Stimulated activated CD8-positive, alpha-beta memory T cell treated with anti-CD3 and anti-CD28 coated beads, Interleukin-7, amount 100 ng/mL, for 24 hours (primary cell): Measurements from ENCODE around the gene ANKRD9.

ENCODE experiments used
- DNase-seq: peaks from one replicate; pipeline ENCODE4 v3.0.0-alpha.2; 2020; ENCODE audit warnings: low read depth

ANKRD9 gene

GRCh38 chr14:102471921-102472790 lies 37.4 kb downstream of the ANKRD9 start:
- DNase-seq: no peak

GRCh38 chr14:102469261-102469660 lies 40.3 kb downstream of the ANKRD9 start:
- DNase-seq: no peak

- DNase-seq: no peak
Measured at GRCh38 chr14:102464846-102465341, 44.7 kb downstream of the ANKRD9 start.

- DNase-seq: no peak
Measured at GRCh38 chr14:102464006-102464405, 45.6 kb downstream of the ANKRD9 start.

- DNase-seq: no peak
Measured at GRCh38 chr14:102462391-102462790, 47.2 kb downstream of the ANKRD9 start.

- no peak for DNase-seq
Measured at GRCh38 chr14:102461490-102462338, 47.9 kb downstream of the ANKRD9 start.

GRCh38 chr14:102457509-102457908 lies 52.1 kb downstream of the ANKRD9 start:
- no peak for DNase-seq

- DNase-seq: no peak
Measured at GRCh38 chr14:102454711-102455110, 54.9 kb downstream of the ANKRD9 start.

GRCh38 chr14:102452302-102452701 lies 57.3 kb downstream of the ANKRD9 start:
- DNase-seq: no peak
